ENCODE measurements around the gene TRIM10. TPM values are rescaled to one million over a fixed set of nuclear protein-coding genes. Genes with fewer than 3 reads are reported as not detected.

The TRIM10 gene
- total and polyA plus RNA-seq, 2 donors from 2014 or later: 0.79 to 1.5 TPM

- H3K27me3 ChIP-seq (ENCODE audit: control insufficient read depth, insufficient read depth, low read length): peaks cover 35% of the 10 kb centered on the region
Measured at GRCh38 chr6:30103872-30104179, 57.2 kb downstream of the TRIM10 start.

GRCh38 chr6:30102970-30103871 is 57.8 kb downstream of the TRIM10 start:
- FAIRE-seq: no peak

More at GRCh38 chr6:30103872-30104179, 57.2 kb downstream of the TRIM10 start:
- Histone ChIP-seq H3K9me3 (ENCODE audit: control insufficient read depth in 2 of 3, insufficient read depth in 1 of 3, low read length in 3 of 3) (no peaks in the 10 kb centered on the region), H3K27ac (ENCODE audit: low read depth in 2 of 2, low read length in 2 of 2) (no peak overlapping the region), H3K4me3 (ENCODE audit: low read length in 3 of 3) (peak overlapping the region in 2 of 3 donors; percentile 49 to 58), H3K36me3 (ENCODE audit: control insufficient read depth in 2 of 3, insufficient read depth in 3 of 3, low read length in 3 of 3) (no peaks in the 10 kb centered on the region), H3K9ac (ENCODE audit: low read length in 3 of 3) (peak overlapping the region in 1 of 3 donors; percentile 35), H3K4me1 (ENCODE audit: control insufficient read depth in 2 of 3, insufficient read depth in 2 of 3, low read depth in 1 of 3, low read length in 3 of 3) (peaks cover 0 to 23% (median 13%) of the 10 kb centered on the region in 3 donors)
- DNase-seq: no peak
- intact Hi-C loops (cut with DNase I): no loop called here
- no peak for FAIRE-seq
- TF ChIP-seq CTCF (IDR thresholded peaks at IDR 0.05; ENCODE audit: borderline replicate concordance, extremely low read depth, insufficient read depth): no peak

GRCh38 chr6:30102414-30102969 is 58.5 kb downstream of the TRIM10 start:
- H3K27me3 ChIP-seq (ENCODE audit: control insufficient read depth, insufficient read depth, low read length): peaks cover 47% of the 10 kb centered on the region
- peak overlapping the region in 2 of 3 donors; percentile 26 to 63 for H3K4me3 ChIP-seq (ENCODE audit: low read length in 3 of 3)
- H3K9ac ChIP-seq (ENCODE audit: low read length in 3 of 3): peak overlapping the region in 2 of 3 donors; percentile 22 to 45
- peak overlapping the region; percentile 25 to 34 for H3K27ac ChIP-seq (ENCODE audit: low read depth in 2 of 2, low read length in 2 of 2)
- intact Hi-C loops (cut with DNase I): no loop called here
- H3K36me3 ChIP-seq (ENCODE audit: control insufficient read depth in 2 of 3, insufficient read depth in 3 of 3, low read length in 3 of 3): no peaks in the 10 kb centered on the region
- FAIRE-seq (no peak), DNase-seq (no peak)
- no peaks in the 10 kb centered on the region for H3K9me3 ChIP-seq (ENCODE audit: control insufficient read depth in 2 of 3, insufficient read depth in 1 of 3, low read length in 3 of 3)
- peaks cover 0 to 23% (median 13%) of the 10 kb centered on the region in 3 donors for H3K4me1 ChIP-seq (ENCODE audit: control insufficient read depth in 2 of 3, insufficient read depth in 2 of 3, low read depth in 1 of 3, low read length in 3 of 3)
- TF ChIP-seq CTCF (IDR thresholded peaks at IDR 0.05; ENCODE audit: borderline replicate concordance, extremely low read depth, insufficient read depth): no peak

More at GRCh38 chr6:30102970-30103871, 57.8 kb downstream of the TRIM10 start:
- peak; percentile 89 to 96 (median 90) for DNase-seq
- Histone ChIP-seq H3K27me3 (ENCODE audit: control insufficient read depth, insufficient read depth, low read length) (peaks cover 41% of the 10 kb centered on the region), H3K36me3 (ENCODE audit: control insufficient read depth in 2 of 3, insufficient read depth in 3 of 3, low read length in 3 of 3) (no peaks in the 10 kb centered on the region), H3K9ac (ENCODE audit: low read length in 3 of 3) (peak overlapping the region in 1 of 3 donors; percentile 35), H3K27ac (ENCODE audit: low read depth in 2 of 2, low read length in 2 of 2) (peak overlapping the region in 1 of 2 donors; percentile 25), H3K4me3 (ENCODE audit: low read length in 3 of 3) (peak overlapping the region; percentile 44 to 58 (median 49)), H3K4me1 (ENCODE audit: control insufficient read depth in 2 of 3, insufficient read depth in 2 of 3, low read depth in 1 of 3, low read length in 3 of 3) (peaks cover 0 to 23% (median 13%) of the 10 kb centered on the region in 3 donors), H3K9me3 (ENCODE audit: control insufficient read depth in 2 of 3, insufficient read depth in 1 of 3, low read length in 3 of 3) (no peaks in the 10 kb centered on the region)
- intact Hi-C loops (cut with DNase I): no loop called here
- TF ChIP-seq CTCF (IDR thresholded peaks at IDR 0.05; ENCODE audit: borderline replicate concordance, extremely low read depth, insufficient read depth): peak; percentile 98

Other genes with a start within 250 kb of the TRIM10 start
- gene HLA-A, start 218.7 kb downstream of the TRIM10 start, total RNA-seq: 695 TPM
- 1,143 TPM for gene HLA-A, start 218.7 kb downstream of the TRIM10 start, polyA plus RNA-seq (ENCODE audit: insufficient read depth, low read depth, low replicate concordance)
- gene POLR1H, start 99.9 kb downstream of the TRIM10 start, total RNA-seq: 23.3 TPM
- gene POLR1H, start 99.9 kb downstream of the TRIM10 start, polyA plus RNA-seq (ENCODE audit: insufficient read depth, low read depth, low replicate concordance): 52.8 TPM
- gene PPP1R11, start 94.0 kb downstream of the TRIM10 start, total RNA-seq: 71.6 TPM
- gene PPP1R11, start 94.0 kb downstream of the TRIM10 start, polyA plus RNA-seq (ENCODE audit: insufficient read depth, low read depth, low replicate concordance): 78.3 TPM
- gene RNF39, start 85.4 kb downstream of the TRIM10 start, total RNA-seq: 1.3 TPM
- gene RNF39, start 85.4 kb downstream of the TRIM10 start, polyA plus RNA-seq (ENCODE audit: insufficient read depth, low read depth, low replicate concordance): not detected
- gene TRIM31, start 48.1 kb downstream of the TRIM10 start, total RNA-seq: 0.22 TPM
- gene TRIM31, start 48.1 kb downstream of the TRIM10 start, polyA plus RNA-seq (ENCODE audit: insufficient read depth, low read depth, low replicate concordance): 0.26 TPM
- gene TRIM40, start 25.1 kb downstream of the TRIM10 start, total RNA-seq: not detected
- not detected for gene TRIM40, start 25.1 kb downstream of the TRIM10 start, polyA plus RNA-seq (ENCODE audit: insufficient read depth, low read depth, low replicate concordance)
- gene TRIM15, start 2.3 kb upstream of the TRIM10 start, total RNA-seq: 2.2 TPM
- 7.1 TPM for gene TRIM15, start 2.3 kb upstream of the TRIM10 start, polyA plus RNA-seq (ENCODE audit: insufficient read depth, low read depth, low replicate concordance)
- 63.9 TPM for gene TRIM26, start 52.2 kb upstream of the TRIM10 start, total RNA-seq
- 28.0 TPM for gene TRIM26, start 52.2 kb upstream of the TRIM10 start, polyA plus RNA-seq (ENCODE audit: insufficient read depth, low read depth, low replicate concordance)
- gene TRIM39, start 165.7 kb upstream of the TRIM10 start, total RNA-seq: 17.7 TPM
- gene TRIM39, start 165.7 kb upstream of the TRIM10 start, polyA plus RNA-seq (ENCODE audit: insufficient read depth, low read depth, low replicate concordance): 8.6 TPM
- 34.5 TPM for gene RPP21, start 183.9 kb upstream of the TRIM10 start, total RNA-seq
- gene RPP21, start 183.9 kb upstream of the TRIM10 start, polyA plus RNA-seq (ENCODE audit: insufficient read depth, low read depth, low replicate concordance): 73.9 TPM